ENCODE data around the gene FOXK2.
A peak's percentile ranks its signal among the peaks of the same experiment; 100 is the strongest.

FOXK2 gene

GRCh38 chr17:82633343-82633742 lies 113.8 kb downstream of the FOXK2 start:
- H3K9me3 ChIP-seq (ENCODE audit: control insufficient read depth in 1 of 2, low read length in 2 of 2), result peaks cover 3 to 11% of the 10 kb centered on the region in 2 donors
- peaks cover 0 to 5% of the 10 kb centered on the region in 2 donors for H3K4me1 ChIP-seq (ENCODE audit: control insufficient read depth in 1 of 2, insufficient read depth in 2 of 2, low read length in 2 of 2)
- no peak overlapping the region for H3K4me3 ChIP-seq (ENCODE audit: low read depth in 1 of 2, low read length in 2 of 2)
- no peak overlapping the region for H3K27ac ChIP-seq (ENCODE audit: low read depth, low read length)
- H3K27me3 ChIP-seq (ENCODE audit: control insufficient read depth in 1 of 2, insufficient read depth in 2 of 2, low read length in 2 of 2), result no peaks in the 10 kb centered on the region
- H3K36me3 ChIP-seq (ENCODE audit: control insufficient read depth in 1 of 2, insufficient read depth in 2 of 2, low read length in 2 of 2), result peaks cover 8 to 48% of the 10 kb centered on the region in 2 donors
- H3K9ac ChIP-seq (ENCODE audit: low read depth in 1 of 2, low read length in 2 of 2), result no peak overlapping the region

DNA sequence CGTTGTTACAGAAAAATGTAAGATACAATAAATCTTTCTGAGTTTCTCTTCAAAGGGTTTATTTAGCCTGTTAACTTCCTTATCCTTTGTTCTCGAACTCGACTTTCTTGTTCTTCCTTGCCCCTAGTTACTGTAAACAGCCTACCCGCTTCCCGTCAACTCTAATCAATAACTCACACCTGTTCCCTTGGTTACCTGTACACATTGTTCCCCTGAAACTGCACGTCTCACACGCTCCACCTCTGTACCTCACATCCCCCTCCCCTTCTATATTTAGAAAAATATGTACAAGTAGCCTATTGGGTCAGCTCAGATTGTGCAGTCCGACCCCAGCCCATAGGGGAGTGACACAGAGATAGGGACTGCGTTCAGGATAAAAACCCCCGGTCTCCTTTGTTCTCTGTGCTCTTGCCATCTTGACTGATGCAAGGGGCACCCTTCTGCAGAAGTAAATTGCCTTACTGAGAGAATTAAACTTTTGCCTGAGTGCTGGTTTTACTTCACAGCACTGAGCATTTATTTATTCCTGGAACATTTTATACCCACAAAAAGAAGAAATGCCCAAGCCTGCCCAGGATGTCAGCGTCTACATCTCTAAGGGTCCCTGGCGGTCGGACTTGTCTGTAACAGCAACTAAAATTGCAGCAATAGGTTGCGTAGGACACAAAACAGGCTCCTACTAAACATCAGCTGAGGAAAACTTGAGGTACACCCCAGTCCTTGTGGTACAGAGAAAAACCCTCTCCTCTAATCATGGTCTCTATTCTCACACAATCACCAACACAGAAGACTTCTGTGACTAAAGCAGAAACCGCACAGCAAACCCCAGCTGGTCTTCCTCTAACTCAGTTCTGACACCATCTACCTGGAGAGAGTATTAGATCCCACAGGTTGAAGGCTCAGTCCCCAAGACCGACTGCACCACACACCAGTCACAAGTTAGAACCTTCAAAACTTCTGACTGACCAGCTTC lies 117.4 kb downstream of the FOXK2 start:
- Histone ChIP-seq H3K4me1 (ENCODE audit: control insufficient read depth in 1 of 2, insufficient read depth in 2 of 2, low read length in 2 of 2) (peaks cover 3 to 5% of the 10 kb centered on the region in 2 donors), H3K9me3 (ENCODE audit: control insufficient read depth in 1 of 2, low read length in 2 of 2) (peaks cover 3 to 11% of the 10 kb centered on the region in 2 donors), H3K36me3 (ENCODE audit: control insufficient read depth in 1 of 2, insufficient read depth in 2 of 2, low read length in 2 of 2) (peaks cover 10 to 50% of the 10 kb centered on the region in 2 donors), H3K4me3 (ENCODE audit: low read depth in 1 of 2, low read length in 2 of 2) (no peak overlapping the region), H3K27ac (ENCODE audit: low read depth, low read length) (peak overlapping the region; percentile 68), H3K9ac (ENCODE audit: low read depth in 1 of 2, low read length in 2 of 2) (peak overlapping the region in 1 of 2 donors; percentile 37), H3K27me3 (ENCODE audit: control insufficient read depth in 1 of 2, insufficient read depth in 2 of 2, low read length in 2 of 2) (no peaks in the 10 kb centered on the region)

GRCh38 chr17:82638183-82638773 lies 118.7 kb downstream of the FOXK2 start:
- Histone ChIP-seq H3K4me3 (ENCODE audit: low read depth in 1 of 2, low read length in 2 of 2) (no peak overlapping the region), H3K36me3 (ENCODE audit: control insufficient read depth in 1 of 2, insufficient read depth in 2 of 2, low read length in 2 of 2) (peaks cover 13 to 57% of the 10 kb centered on the region in 2 donors), H3K4me1 (ENCODE audit: control insufficient read depth in 1 of 2, insufficient read depth in 2 of 2, low read length in 2 of 2) (peaks cover 3 to 5% of the 10 kb centered on the region in 2 donors), H3K27ac (ENCODE audit: low read depth, low read length) (no peak overlapping the region), H3K9ac (ENCODE audit: low read depth in 1 of 2, low read length in 2 of 2) (no peak overlapping the region), H3K9me3 (ENCODE audit: control insufficient read depth in 1 of 2, low read length in 2 of 2) (peaks cover 3 to 11% of the 10 kb centered on the region in 2 donors), H3K27me3 (ENCODE audit: control insufficient read depth in 1 of 2, insufficient read depth in 2 of 2, low read length in 2 of 2) (no peaks in the 10 kb centered on the region)

GRCh38 chr17:82639628-82640027 lies 120.1 kb downstream of the FOXK2 start:
- Histone ChIP-seq H3K9me3 (ENCODE audit: control insufficient read depth in 1 of 2, low read length in 2 of 2) (peaks cover 3 to 11% of the 10 kb centered on the region in 2 donors), H3K36me3 (ENCODE audit: control insufficient read depth in 1 of 2, insufficient read depth in 2 of 2, low read length in 2 of 2) (peaks cover 24 to 57% of the 10 kb centered on the region in 2 donors), H3K27ac (ENCODE audit: low read depth, low read length) (no peak overlapping the region), H3K4me3 (ENCODE audit: low read depth in 1 of 2, low read length in 2 of 2) (no peak overlapping the region), H3K9ac (ENCODE audit: low read depth in 1 of 2, low read length in 2 of 2) (no peak overlapping the region), H3K4me1 (ENCODE audit: control insufficient read depth in 1 of 2, insufficient read depth in 2 of 2, low read length in 2 of 2) (peaks cover 3 to 5% of the 10 kb centered on the region in 2 donors), H3K27me3 (ENCODE audit: control insufficient read depth in 1 of 2, insufficient read depth in 2 of 2, low read length in 2 of 2) (no peaks in the 10 kb centered on the region)

GRCh38 chr17:82640036-82640435 lies 120.5 kb downstream of the FOXK2 start:
- Histone ChIP-seq H3K27me3 (ENCODE audit: control insufficient read depth in 1 of 2, insufficient read depth in 2 of 2, low read length in 2 of 2) (no peaks in the 10 kb centered on the region), H3K4me1 (ENCODE audit: control insufficient read depth in 1 of 2, insufficient read depth in 2 of 2, low read length in 2 of 2) (peaks cover 3 to 5% of the 10 kb centered on the region in 2 donors), H3K27ac (ENCODE audit: low read depth, low read length) (no peak overlapping the region), H3K9me3 (ENCODE audit: control insufficient read depth in 1 of 2, low read length in 2 of 2) (peaks cover 3 to 11% of the 10 kb centered on the region in 2 donors), H3K9ac (ENCODE audit: low read depth in 1 of 2, low read length in 2 of 2) (no peak overlapping the region), H3K4me3 (ENCODE audit: low read depth in 1 of 2, low read length in 2 of 2) (no peak overlapping the region), H3K36me3 (ENCODE audit: control insufficient read depth in 1 of 2, insufficient read depth in 2 of 2, low read length in 2 of 2) (peaks cover 24 to 57% of the 10 kb centered on the region in 2 donors)

DNA sequence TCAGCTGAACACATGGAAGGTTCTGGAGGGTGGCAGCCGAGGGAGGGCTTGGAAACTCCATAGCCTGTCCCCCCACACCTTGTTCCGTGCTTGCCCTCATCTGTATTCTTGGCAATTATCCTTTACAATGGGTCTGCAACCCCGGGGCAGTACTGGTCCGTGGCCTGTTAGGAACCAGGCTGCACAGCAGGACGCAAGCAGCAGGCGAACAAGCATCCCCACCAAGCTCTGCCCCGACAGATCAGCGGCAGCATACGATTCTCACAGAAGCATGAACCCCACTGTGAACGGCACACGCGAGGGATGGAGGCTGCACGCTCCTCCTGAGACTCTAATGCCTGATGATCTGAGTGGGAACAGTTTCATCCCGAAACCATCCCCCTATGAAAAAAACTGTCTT lies 122.5 kb downstream of the FOXK2 start:
- Histone ChIP-seq H3K9ac (ENCODE audit: low read depth in 1 of 2, low read length in 2 of 2) (no peak overlapping the region), H3K9me3 (ENCODE audit: control insufficient read depth in 1 of 2, low read length in 2 of 2) (peaks cover 3 to 7% of the 10 kb centered on the region in 2 donors), H3K27ac (ENCODE audit: low read depth, low read length) (no peak overlapping the region), H3K27me3 (ENCODE audit: control insufficient read depth in 1 of 2, insufficient read depth in 2 of 2, low read length in 2 of 2) (no peaks in the 10 kb centered on the region), H3K4me3 (ENCODE audit: low read depth in 1 of 2, low read length in 2 of 2) (no peak overlapping the region), H3K36me3 (ENCODE audit: control insufficient read depth in 1 of 2, insufficient read depth in 2 of 2, low read length in 2 of 2) (peaks cover 23 to 57% of the 10 kb centered on the region in 2 donors), H3K4me1 (ENCODE audit: control insufficient read depth in 1 of 2, insufficient read depth in 2 of 2, low read length in 2 of 2) (peaks cover 10 to 17% of the 10 kb centered on the region in 2 donors)

GRCh38 chr17:82644148-82644547 lies 124.6 kb downstream of the FOXK2 start:
- peaks cover 16 to 49% of the 10 kb centered on the region in 2 donors for H3K36me3 ChIP-seq (ENCODE audit: control insufficient read depth in 1 of 2, insufficient read depth in 2 of 2, low read length in 2 of 2)
- H3K9me3 ChIP-seq (ENCODE audit: control insufficient read depth in 1 of 2, low read length in 2 of 2), result no peaks in the 10 kb centered on the region
- H3K9ac ChIP-seq (ENCODE audit: low read depth in 1 of 2, low read length in 2 of 2), result no peak overlapping the region
- H3K4me3 ChIP-seq (ENCODE audit: low read depth in 1 of 2, low read length in 2 of 2), result no peak overlapping the region
- H3K27me3 ChIP-seq (ENCODE audit: control insufficient read depth in 1 of 2, insufficient read depth in 2 of 2, low read length in 2 of 2), result no peaks in the 10 kb centered on the region
- H3K27ac ChIP-seq (ENCODE audit: low read depth, low read length), result no peak overlapping the region
- peaks cover 10 to 23% of the 10 kb centered on the region in 2 donors for H3K4me1 ChIP-seq (ENCODE audit: control insufficient read depth in 1 of 2, insufficient read depth in 2 of 2, low read length in 2 of 2)

GRCh38 chr17:82645516-82645915 lies 126.0 kb downstream of the FOXK2 start:
- H3K4me3 ChIP-seq (ENCODE audit: low read depth in 1 of 2, low read length in 2 of 2), result no peak overlapping the region
- peaks cover 10 to 21% of the 10 kb centered on the region in 2 donors for H3K4me1 ChIP-seq (ENCODE audit: control insufficient read depth in 1 of 2, insufficient read depth in 2 of 2, low read length in 2 of 2)
- H3K27ac ChIP-seq (ENCODE audit: low read depth, low read length), result no peak overlapping the region
- H3K9me3 ChIP-seq (ENCODE audit: control insufficient read depth in 1 of 2, low read length in 2 of 2), result no peaks in the 10 kb centered on the region
- no peaks in the 10 kb centered on the region for H3K27me3 ChIP-seq (ENCODE audit: control insufficient read depth in 1 of 2, insufficient read depth in 2 of 2, low read length in 2 of 2)
- peaks cover 16 to 36% of the 10 kb centered on the region in 2 donors for H3K36me3 ChIP-seq (ENCODE audit: control insufficient read depth in 1 of 2, insufficient read depth in 2 of 2, low read length in 2 of 2)
- H3K9ac ChIP-seq (ENCODE audit: low read depth in 1 of 2, low read length in 2 of 2), result no peak overlapping the region

- Histone ChIP-seq H3K4me3 (ENCODE audit: low read depth in 1 of 2, low read length in 2 of 2) (peak overlapping the region; percentile 80 to 91), H3K4me1 (ENCODE audit: control insufficient read depth in 1 of 2, insufficient read depth in 2 of 2, low read length in 2 of 2) (peaks cover 10 to 21% of the 10 kb centered on the region in 2 donors), H3K27ac (ENCODE audit: low read depth, low read length) (peak overlapping the region; percentile 96), H3K9me3 (ENCODE audit: control insufficient read depth in 1 of 2, low read length in 2 of 2) (no peaks in the 10 kb centered on the region), H3K36me3 (ENCODE audit: control insufficient read depth in 1 of 2, insufficient read depth in 2 of 2, low read length in 2 of 2) (peaks cover 10 to 19% of the 10 kb centered on the region in 2 donors), H3K9ac (ENCODE audit: low read depth in 1 of 2, low read length in 2 of 2) (peak overlapping the region; percentile 85 to 87), H3K27me3 (ENCODE audit: control insufficient read depth in 1 of 2, insufficient read depth in 2 of 2, low read length in 2 of 2) (no peaks in the 10 kb centered on the region)
Observed at GRCh38 chr17:82647593-82648164, 128.1 kb downstream of the FOXK2 start.

All from duodenal mucosa (tissue), 2 donors.